ENCODE data around the gene GRIN2A.

The GRIN2A gene

GRCh38 chr16:10169031-10169430, 13.2 kb downstream of the GRIN2A start:
- Mint-ChIP-seq H3K36me3 (no peaks in the 10 kb centered on the region), H3K27me3 (peaks cover 12% of the 10 kb centered on the region), H3K27ac (no peak overlapping the region), H3K9me3 (ENCODE audit: low read depth) (peaks cover 4% of the 10 kb centered on the region), H3K4me1 (ENCODE audit: low read depth) (no peaks in the 10 kb centered on the region), H3K4me3 (no peak overlapping the region)

DNA sequence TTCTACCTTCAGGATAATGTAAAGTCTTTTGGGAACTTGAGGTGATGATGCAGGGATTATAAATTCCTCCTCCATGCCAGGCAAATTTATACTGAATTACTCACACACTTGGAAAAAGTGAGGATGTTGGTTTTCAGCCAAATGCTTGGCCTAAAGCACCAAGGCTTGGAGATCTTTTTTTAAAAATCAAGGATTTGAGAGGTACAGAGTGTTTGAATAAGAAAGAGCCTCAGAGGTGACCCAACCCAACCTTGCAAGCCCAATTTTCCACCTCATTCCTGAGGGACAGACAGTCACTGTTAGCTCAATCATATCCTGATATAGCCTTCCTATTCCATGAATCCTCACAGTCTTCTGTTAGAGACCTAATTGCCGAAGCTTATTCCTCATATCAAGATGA, 14.0 kb downstream of the GRIN2A start:
- no peaks in the 10 kb centered on the region for H3K36me3 Mint-ChIP-seq
- no peak overlapping the region for H3K4me3 Mint-ChIP-seq
- H3K27ac Mint-ChIP-seq, result no peak overlapping the region
- no peaks in the 10 kb centered on the region for H3K4me1 Mint-ChIP-seq (ENCODE audit: low read depth)
- peaks cover 13% of the 10 kb centered on the region for H3K27me3 Mint-ChIP-seq
- H3K9me3 Mint-ChIP-seq (ENCODE audit: low read depth), result peaks cover 4% of the 10 kb centered on the region

DNA sequence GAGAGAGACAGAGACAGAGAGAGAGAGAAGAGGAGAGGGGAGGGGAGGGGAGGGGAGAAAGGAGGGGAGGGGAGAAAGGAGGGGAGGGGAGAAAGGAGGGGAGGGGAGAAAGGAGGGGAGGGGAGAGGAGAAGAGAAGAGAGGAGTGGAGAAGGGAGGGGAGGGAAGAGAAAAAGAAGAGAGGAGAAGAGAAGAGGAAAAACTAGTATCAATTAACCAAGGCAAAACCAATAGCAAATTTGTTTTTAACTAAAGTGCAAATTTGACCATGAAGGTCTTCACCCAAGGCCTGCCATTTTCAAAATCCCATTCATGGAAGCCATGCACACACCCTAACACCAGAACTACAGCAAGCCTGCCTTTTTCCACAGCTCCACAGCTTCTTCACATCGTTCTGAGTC, 16.6 kb downstream of the GRIN2A start:
- Mint-ChIP-seq H3K4me1 (ENCODE audit: low read depth) (no peaks in the 10 kb centered on the region), H3K9me3 (ENCODE audit: low read depth) (peaks cover 5% of the 10 kb centered on the region), H3K4me3 (no peak overlapping the region), H3K27ac (no peak overlapping the region), H3K36me3 (no peaks in the 10 kb centered on the region), H3K27me3 (peaks cover 16% of the 10 kb centered on the region)

- no peaks in the 10 kb centered on the region for H3K4me1 Mint-ChIP-seq (ENCODE audit: low read depth)
- H3K27me3 Mint-ChIP-seq, result peaks cover 15% of the 10 kb centered on the region
- no peak overlapping the region for H3K27ac Mint-ChIP-seq
- H3K9me3 Mint-ChIP-seq (ENCODE audit: low read depth), result peaks cover 4% of the 10 kb centered on the region
- H3K36me3 Mint-ChIP-seq, result no peaks in the 10 kb centered on the region
- H3K4me3 Mint-ChIP-seq, result no peak overlapping the region
Observed at GRCh38 chr16:10162981-10163380, 19.2 kb downstream of the GRIN2A start.

- Mint-ChIP-seq H3K4me1 (ENCODE audit: low read depth) (no peaks in the 10 kb centered on the region), H3K27me3 (peaks cover 18% of the 10 kb centered on the region), H3K27ac (no peak overlapping the region), H3K9me3 (ENCODE audit: low read depth) (peaks cover 4% of the 10 kb centered on the region), H3K36me3 (no peaks in the 10 kb centered on the region), H3K4me3 (no peak overlapping the region)
Observed at GRCh38 chr16:10156099-10156498, 26.1 kb downstream of the GRIN2A start.

DNA sequence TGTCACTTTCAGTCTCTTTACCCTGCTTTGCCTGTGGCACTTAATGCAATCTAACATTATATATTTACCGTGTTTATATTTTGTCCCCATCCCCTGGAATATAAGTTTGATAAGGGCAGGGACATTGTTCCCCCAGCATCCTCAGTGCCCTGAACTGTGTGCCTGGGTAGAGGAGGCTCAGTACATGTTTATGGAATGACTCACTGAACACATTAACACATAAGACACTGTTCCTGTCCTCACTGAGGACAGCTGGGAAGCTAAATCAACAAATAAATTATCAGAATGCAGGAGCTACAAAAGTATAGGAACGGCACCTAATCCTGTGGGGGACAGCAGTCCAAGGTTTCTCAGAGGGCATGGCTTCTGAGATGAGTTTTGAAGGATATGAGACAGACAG, 27.8 kb downstream of the GRIN2A start:
- H3K9me3 Mint-ChIP-seq (ENCODE audit: low read depth), result no peaks in the 10 kb centered on the region
- no peak overlapping the region for H3K27ac Mint-ChIP-seq
- no peaks in the 10 kb centered on the region for H3K36me3 Mint-ChIP-seq
- H3K27me3 Mint-ChIP-seq, result peaks cover 19% of the 10 kb centered on the region
- H3K4me1 Mint-ChIP-seq (ENCODE audit: low read depth), result no peaks in the 10 kb centered on the region
- no peak overlapping the region for H3K4me3 Mint-ChIP-seq

DNA sequence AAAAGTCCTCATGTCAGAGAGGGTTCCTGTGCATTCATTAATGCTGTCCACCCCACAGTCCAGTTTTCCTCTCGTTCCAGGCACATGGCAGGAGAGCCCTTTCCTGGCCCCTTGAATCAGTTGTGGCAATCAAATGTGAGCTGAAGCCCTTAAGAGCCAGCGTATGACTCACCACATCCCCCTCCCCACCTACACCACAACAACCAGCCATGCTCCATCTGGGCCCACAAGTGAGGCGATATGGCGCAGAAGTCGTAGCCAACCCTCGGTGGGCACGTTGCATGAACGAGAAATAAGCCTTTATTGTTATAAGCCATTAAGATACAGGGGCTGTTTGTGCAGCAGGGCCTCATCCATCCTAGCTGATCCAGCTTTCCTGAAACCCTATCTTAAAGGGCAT, 28.2 kb downstream of the GRIN2A start:
- Mint-ChIP-seq H3K27me3 (peaks cover 20% of the 10 kb centered on the region), H3K36me3 (no peaks in the 10 kb centered on the region), H3K9me3 (ENCODE audit: low read depth) (no peaks in the 10 kb centered on the region), H3K4me3 (no peak overlapping the region), H3K4me1 (ENCODE audit: low read depth) (no peaks in the 10 kb centered on the region), H3K27ac (no peak overlapping the region)

GRCh38 chr16:10151718-10152117, 30.5 kb downstream of the GRIN2A start:
- H3K27ac Mint-ChIP-seq, result no peak overlapping the region
- H3K4me1 Mint-ChIP-seq (ENCODE audit: low read depth), result no peaks in the 10 kb centered on the region
- H3K9me3 Mint-ChIP-seq (ENCODE audit: low read depth), result no peaks in the 10 kb centered on the region
- no peak overlapping the region for H3K4me3 Mint-ChIP-seq
- H3K27me3 Mint-ChIP-seq, result peaks cover 19% of the 10 kb centered on the region
- H3K36me3 Mint-ChIP-seq, result no peaks in the 10 kb centered on the region

- H3K4me3 Mint-ChIP-seq, result no peak overlapping the region
- no peaks in the 10 kb centered on the region for H3K9me3 Mint-ChIP-seq (ENCODE audit: low read depth)
- H3K27me3 Mint-ChIP-seq, result peaks cover 19% of the 10 kb centered on the region
- no peaks in the 10 kb centered on the region for H3K4me1 Mint-ChIP-seq (ENCODE audit: low read depth)
- H3K27ac Mint-ChIP-seq, result no peak overlapping the region
- H3K36me3 Mint-ChIP-seq, result no peaks in the 10 kb centered on the region
Observed at GRCh38 chr16:10150906-10151305, 31.3 kb downstream of the GRIN2A start.

DNA sequence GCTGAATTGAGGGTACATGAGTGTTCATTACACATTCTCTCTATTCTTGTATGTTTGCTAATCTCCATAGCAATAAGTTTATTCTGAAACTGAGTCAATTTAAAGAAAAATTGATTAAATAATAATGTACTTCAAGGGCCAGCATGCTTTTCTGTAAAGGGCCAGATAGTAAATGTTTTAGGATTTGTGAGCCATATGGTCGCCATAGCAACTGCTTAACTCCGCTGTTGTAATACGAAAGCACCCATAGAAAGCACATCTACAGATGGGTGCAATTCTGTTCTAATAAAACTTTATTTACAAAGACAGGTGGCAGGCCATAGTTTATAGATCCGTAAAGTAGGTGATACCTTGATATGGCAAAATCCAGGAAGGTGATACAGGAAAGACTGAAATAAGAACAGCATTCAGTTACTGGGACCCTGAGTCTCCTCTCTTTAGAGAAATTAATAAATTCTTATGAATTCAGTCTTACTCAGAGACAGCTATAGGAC, 36.6 kb downstream of the GRIN2A start:
- Mint-ChIP-seq H3K4me1 (ENCODE audit: low read depth) (no peaks in the 10 kb centered on the region), H3K4me3 (no peak overlapping the region), H3K36me3 (no peaks in the 10 kb centered on the region), H3K27ac (no peak overlapping the region), H3K9me3 (ENCODE audit: low read depth) (no peaks in the 10 kb centered on the region), H3K27me3 (peaks cover 4% of the 10 kb centered on the region)

- H3K9me3 Mint-ChIP-seq (ENCODE audit: low read depth), result no peaks in the 10 kb centered on the region
- H3K4me1 Mint-ChIP-seq (ENCODE audit: low read depth), result no peaks in the 10 kb centered on the region
- no peak overlapping the region for H3K27ac Mint-ChIP-seq
Observed at GRCh38 chr16:10141671-10142070, 40.6 kb downstream of the GRIN2A start.

DNA sequence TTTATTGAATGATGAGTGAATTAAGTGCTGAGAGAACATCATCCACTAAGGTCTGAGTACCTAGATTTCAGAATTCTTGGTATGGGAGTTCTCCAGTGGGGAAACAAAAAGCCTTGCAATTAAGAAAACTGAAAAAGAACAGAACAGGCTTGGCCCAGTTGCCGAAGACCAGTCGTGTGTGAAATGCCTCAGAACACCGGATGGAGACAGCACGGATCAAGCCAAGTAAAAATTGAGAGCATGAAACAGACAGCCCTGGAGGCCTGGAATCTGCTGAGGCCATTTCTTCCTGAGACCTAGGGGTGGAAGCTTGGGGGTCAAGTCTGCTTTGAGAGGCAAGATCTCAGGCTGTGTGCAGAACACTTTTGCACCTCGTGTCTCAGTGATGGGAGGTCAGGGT, 43.3 kb downstream of the GRIN2A start:
- no peak overlapping the region for H3K4me3 Mint-ChIP-seq
- H3K27me3 Mint-ChIP-seq, result no peaks in the 10 kb centered on the region
- no peak overlapping the region for H3K27ac Mint-ChIP-seq
- no peaks in the 10 kb centered on the region for H3K4me1 Mint-ChIP-seq (ENCODE audit: low read depth)
- H3K36me3 Mint-ChIP-seq, result no peaks in the 10 kb centered on the region
- H3K9me3 Mint-ChIP-seq (ENCODE audit: low read depth), result no peaks in the 10 kb centered on the region

More at GRCh38 chr16:10141671-10142070, 40.6 kb downstream of the GRIN2A start:
- Mint-ChIP-seq H3K36me3 (no peaks in the 10 kb centered on the region), H3K27me3 (peaks cover 1% of the 10 kb centered on the region), H3K4me3 (no peak overlapping the region)

GRCh38 chr16:10137341-10137740, 44.9 kb downstream of the GRIN2A start:
- Mint-ChIP-seq H3K36me3 (no peaks in the 10 kb centered on the region), H3K27me3 (no peaks in the 10 kb centered on the region), H3K27ac (no peak overlapping the region), H3K4me3 (no peak overlapping the region), H3K9me3 (ENCODE audit: low read depth) (no peaks in the 10 kb centered on the region), H3K4me1 (ENCODE audit: low read depth) (no peaks in the 10 kb centered on the region)

GRCh38 chr16:10136916-10137315, 45.3 kb downstream of the GRIN2A start:
- no peaks in the 10 kb centered on the region for H3K4me1 Mint-ChIP-seq (ENCODE audit: low read depth)
- no peak overlapping the region for H3K4me3 Mint-ChIP-seq

DNA sequence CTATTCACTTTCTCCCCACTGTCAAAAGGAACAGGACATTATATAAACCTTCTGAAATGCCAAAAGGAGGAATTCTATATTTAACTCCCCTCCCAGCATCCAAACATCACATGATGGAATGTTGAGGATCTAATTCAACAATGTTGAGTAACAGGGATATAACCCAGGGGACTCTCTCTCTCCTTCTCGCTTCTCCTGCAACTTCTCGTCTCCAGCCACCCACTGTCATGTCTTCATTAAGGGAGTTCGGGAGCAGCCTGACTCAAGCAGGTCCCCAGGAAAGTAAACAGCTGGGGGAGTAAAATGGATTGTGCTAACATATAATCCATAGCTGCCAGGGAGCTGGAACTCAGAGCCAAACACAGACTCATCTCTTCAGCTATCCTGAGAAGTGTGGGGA, 51.7 kb downstream of the GRIN2A start:
- H3K4me3 Mint-ChIP-seq, result no peak overlapping the region
- H3K4me1 Mint-ChIP-seq (ENCODE audit: low read depth), result no peaks in the 10 kb centered on the region
- peaks cover 2% of the 10 kb centered on the region for H3K27me3 Mint-ChIP-seq
- H3K27ac Mint-ChIP-seq, result no peak overlapping the region
- H3K36me3 Mint-ChIP-seq, result no peaks in the 10 kb centered on the region
- no peaks in the 10 kb centered on the region for H3K9me3 Mint-ChIP-seq (ENCODE audit: low read depth)

More at GRCh38 chr16:10136916-10137315, 45.3 kb downstream of the GRIN2A start:
- H3K36me3 Mint-ChIP-seq, result no peaks in the 10 kb centered on the region
- H3K9me3 Mint-ChIP-seq (ENCODE audit: low read depth), result no peaks in the 10 kb centered on the region
- no peak overlapping the region for H3K27ac Mint-ChIP-seq
- no peaks in the 10 kb centered on the region for H3K27me3 Mint-ChIP-seq

DNA sequence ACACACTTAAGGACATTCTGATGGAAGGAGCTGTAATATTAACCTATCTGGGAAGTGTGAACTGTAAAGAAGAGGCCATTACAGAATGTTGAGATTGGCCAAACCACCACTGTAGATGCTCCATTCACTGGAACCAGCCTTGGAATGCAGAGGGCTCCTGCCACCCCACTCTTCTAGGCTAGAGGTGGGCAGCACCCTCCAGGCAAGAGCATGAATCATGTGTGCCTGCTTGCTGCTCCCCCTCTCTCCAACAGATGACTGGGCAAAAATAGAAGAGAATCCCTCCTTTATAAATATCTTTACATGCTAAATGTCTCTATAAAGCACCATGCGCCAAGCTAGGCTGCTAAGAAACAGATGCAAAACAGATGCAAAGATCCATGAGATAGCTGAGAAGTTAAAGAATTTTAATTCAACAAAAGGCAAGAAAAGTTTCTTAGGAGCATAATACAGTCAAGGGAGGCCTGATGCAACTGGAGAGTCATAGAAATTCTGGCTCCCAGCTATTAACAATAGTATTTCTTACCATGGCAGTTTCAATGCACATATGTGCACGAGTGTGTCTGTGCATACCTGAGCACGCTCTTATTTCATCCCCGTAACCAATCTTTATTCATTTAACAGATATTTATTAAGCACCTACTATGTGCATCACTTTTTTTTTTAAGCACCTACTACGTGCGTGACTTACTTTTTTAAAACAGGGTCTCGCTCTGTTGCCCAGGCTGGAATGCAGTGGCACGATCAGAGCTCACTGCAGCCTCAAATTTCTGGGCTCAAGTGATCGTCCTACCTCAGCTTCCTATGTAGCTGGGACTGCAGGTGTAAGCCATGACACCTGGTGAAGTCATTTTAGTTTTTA, 53.6 kb downstream of the GRIN2A start:
- Mint-ChIP-seq H3K4me1 (ENCODE audit: low read depth) (no peaks in the 10 kb centered on the region), H3K27me3 (peaks cover 4% of the 10 kb centered on the region), H3K27ac (no peak overlapping the region), H3K9me3 (ENCODE audit: low read depth) (no peaks in the 10 kb centered on the region), H3K36me3 (no peaks in the 10 kb centered on the region), H3K4me3 (no peak overlapping the region)

All from activated naive CD8-positive, alpha-beta T cell (primary cell).